Central memory CD8-positive, alpha-beta T cell (primary cell): ENCODE data around the gene MRPL41.
"Not testable (repeated sequence)": the region's sequence is repeated elsewhere in the genome, so short reads cannot be mapped to it uniquely, and the experiment has no call there.

Experiments
- ATAC-seq: fragments of 150-1000 bp; cut with Tn5 transposase; replicated peaks from 2 replicates; pipeline ENCODE4 v1.10.0; 2022; ENCODE audit warnings: mild to moderate bottlenecking, moderate FRiP score, moderate number of reproducible peaks; ENCODE audit not compliant: poor library complexity, severe bottlenecking; ENCODE audit errors: extremely low read depth
- DNase-seq, 2 donors: peaks; one replicate each; pipeline ENCODE4 v3.0.0; 2021; ENCODE audit warnings: low spot score in 2 of 2
- H3K27ac Mint-ChIP-seq: one replicate; pipeline ENCODE4 v1.8.0; 2022; ENCODE audit warnings: low read depth, mild to moderate bottlenecking, moderate library complexity, mixed read lengths
- H3K27me3 Mint-ChIP-seq: one replicate; pipeline ENCODE4 v1.8.0; 2022; ENCODE audit warnings: mixed read lengths
- H3K36me3 Mint-ChIP-seq: one replicate; pipeline ENCODE4 v1.8.0; 2022; ENCODE audit warnings: mild to moderate bottlenecking, moderate library complexity, mixed read lengths; ENCODE audit not compliant: insufficient read depth
- H3K4me1 Mint-ChIP-seq: one replicate; pipeline ENCODE4 v1.8.0; 2022; ENCODE audit warnings: mixed read lengths
- H3K4me3 Mint-ChIP-seq: one replicate; pipeline ENCODE4 v1.8.0; 2022; ENCODE audit warnings: mild to moderate bottlenecking, moderate library complexity, mixed read lengths
- H3K9me3 Mint-ChIP-seq: one replicate; pipeline ENCODE4 v1.8.0; 2022; ENCODE audit warnings: mixed read lengths

MRPL41 gene

GRCh38 chr9:137583347-137583746 lies 31.7 kb downstream of the MRPL41 start:
- peaks cover 6% of the 10 kb centered on the region for H3K4me1 Mint-ChIP-seq
- DNase-seq = no peak
- no peaks in the 10 kb centered on the region for H3K9me3 Mint-ChIP-seq
- no peak for ATAC-seq
- no peak overlapping the region for H3K4me3 Mint-ChIP-seq
- no peaks in the 10 kb centered on the region for H3K27me3 Mint-ChIP-seq
- no peak overlapping the region for H3K27ac Mint-ChIP-seq
- peaks cover 9% of the 10 kb centered on the region for H3K36me3 Mint-ChIP-seq

DNA sequence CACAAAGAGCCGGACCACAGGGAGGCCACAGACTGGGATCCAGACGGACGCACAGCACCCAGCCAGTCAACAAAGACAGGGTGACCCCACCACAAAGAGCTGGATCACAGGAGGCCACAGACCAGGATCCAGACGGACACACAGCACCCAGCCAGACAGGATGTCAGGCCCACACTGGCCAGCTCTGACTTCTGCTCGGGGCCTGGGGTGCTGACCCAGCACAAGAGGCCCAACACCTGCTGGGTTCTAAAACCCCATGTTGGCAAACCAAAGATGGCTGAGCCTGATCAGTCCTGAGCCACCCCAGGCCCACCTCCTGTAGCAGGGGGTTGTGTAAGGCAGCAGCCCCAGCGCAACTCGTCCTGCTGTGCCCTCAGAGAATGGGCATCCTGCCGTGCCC lies 32.3 kb downstream of the MRPL41 start:
- DNase-seq = no peak
- ATAC-seq = no peak
- H3K27ac Mint-ChIP-seq = no peak overlapping the region
- peaks cover 9% of the 10 kb centered on the region for H3K36me3 Mint-ChIP-seq
- H3K4me1 Mint-ChIP-seq = peaks cover 6% of the 10 kb centered on the region
- H3K27me3 Mint-ChIP-seq = no peaks in the 10 kb centered on the region
- H3K4me3 Mint-ChIP-seq = no peak overlapping the region
- H3K9me3 Mint-ChIP-seq = no peaks in the 10 kb centered on the region

DNA sequence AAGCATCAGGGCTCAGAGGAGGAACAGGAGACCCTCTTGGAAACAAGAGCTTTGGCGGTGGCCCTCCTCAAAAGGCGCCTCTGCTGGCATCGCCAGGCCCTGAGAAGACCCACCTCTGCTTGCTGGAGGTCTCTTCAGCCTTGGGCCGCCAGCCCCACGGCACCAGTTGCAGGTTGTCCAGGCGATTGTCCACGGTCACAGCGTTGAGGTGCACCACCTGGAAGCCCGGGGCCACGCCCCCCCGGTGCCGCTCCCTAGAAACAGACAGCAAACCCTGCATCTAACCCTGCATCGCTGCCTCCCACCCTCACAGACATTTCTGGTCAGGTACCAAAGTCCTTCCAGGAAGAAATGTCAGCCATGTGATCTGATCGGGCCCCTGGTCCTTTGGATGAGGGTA lies 35.2 kb downstream of the MRPL41 start:
- no peak for DNase-seq
- no peak for ATAC-seq
- Mint-ChIP-seq H3K27me3 (no peaks in the 10 kb centered on the region), H3K36me3 (peaks cover 20% of the 10 kb centered on the region), H3K27ac (no peak overlapping the region), H3K4me1 (peaks cover 11% of the 10 kb centered on the region), H3K9me3 (no peaks in the 10 kb centered on the region), H3K4me3 (no peak overlapping the region)

DNA sequence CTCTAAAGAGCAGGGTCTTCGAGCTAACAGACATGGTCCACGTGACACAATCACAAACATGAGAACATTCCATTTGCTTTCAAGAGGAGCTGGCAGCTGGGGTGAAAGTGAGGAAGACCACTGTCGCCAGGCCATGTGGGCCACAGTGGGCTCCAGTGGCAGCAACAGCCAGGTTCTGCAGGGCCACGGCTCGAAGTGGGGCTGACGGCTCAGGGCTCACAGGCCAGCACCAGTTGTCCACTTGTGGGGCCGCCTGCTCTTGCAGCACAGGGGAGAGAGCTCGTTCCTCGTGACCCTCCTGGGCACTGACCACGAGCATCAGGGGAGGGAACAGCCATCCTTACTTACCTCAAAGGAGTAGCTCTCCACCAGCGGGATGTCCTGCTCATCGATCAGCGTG lies 36.6 kb downstream of the MRPL41 start:
- ATAC-seq (no peak), DNase-seq (no peak)
- no peaks in the 10 kb centered on the region for H3K27me3 Mint-ChIP-seq
- H3K4me1 Mint-ChIP-seq = peaks cover 11% of the 10 kb centered on the region
- H3K4me3 Mint-ChIP-seq = peak overlapping the region; percentile 52
- H3K36me3 Mint-ChIP-seq = peaks cover 16% of the 10 kb centered on the region
- no peaks in the 10 kb centered on the region for H3K9me3 Mint-ChIP-seq
- H3K27ac Mint-ChIP-seq = peak overlapping the region; percentile 24

GRCh38 chr9:137588891-137589290 lies 37.2 kb downstream of the MRPL41 start:
- no peak overlapping the region for H3K27ac Mint-ChIP-seq
- no peak for ATAC-seq

DNA sequence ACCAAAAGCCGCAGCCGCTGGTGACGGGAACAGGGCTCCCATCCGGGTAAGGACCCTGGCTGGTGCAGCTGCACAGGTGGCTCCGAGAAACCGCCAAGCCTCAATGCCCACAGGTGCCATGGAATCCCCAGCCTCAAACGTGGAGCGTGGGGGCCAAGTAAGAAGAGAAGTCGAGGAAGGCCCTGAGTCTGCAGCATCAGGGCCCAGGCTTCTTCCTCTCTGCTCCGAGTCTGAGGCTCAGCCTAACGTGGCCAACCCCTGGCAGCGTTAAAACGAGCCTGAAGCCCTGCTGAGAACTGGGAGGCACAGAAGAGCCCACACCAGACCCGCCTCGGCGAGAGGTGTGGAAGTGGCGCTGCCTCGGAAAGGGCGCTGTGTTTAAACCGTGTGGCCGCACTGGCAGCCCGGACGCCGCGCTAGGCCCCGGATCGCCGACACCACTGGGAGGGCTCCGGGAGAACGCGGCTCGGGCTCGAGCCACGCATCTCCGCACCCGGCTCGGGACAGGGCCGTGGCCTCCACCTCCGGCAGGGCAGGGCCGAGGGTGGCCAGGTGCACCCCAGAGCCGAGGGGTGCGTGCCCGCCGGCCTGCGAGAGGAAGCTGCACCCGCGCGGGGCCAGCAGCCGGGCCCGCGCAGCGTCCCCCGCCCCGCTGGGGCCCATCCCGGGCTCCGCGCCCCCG lies 37.9 kb downstream of the MRPL41 start:
- DNase-seq (no peak), ATAC-seq (peak; percentile 9)
- no peaks in the 10 kb centered on the region for H3K27me3 Mint-ChIP-seq
- peaks cover 11% of the 10 kb centered on the region for H3K4me1 Mint-ChIP-seq
- peak overlapping the region; percentile 79 for H3K4me3 Mint-ChIP-seq
- H3K36me3 Mint-ChIP-seq = peaks cover 19% of the 10 kb centered on the region
- no peaks in the 10 kb centered on the region for H3K9me3 Mint-ChIP-seq
- H3K27ac Mint-ChIP-seq = peak overlapping the region; percentile 46

More at GRCh38 chr9:137588891-137589290, 37.2 kb downstream of the MRPL41 start:
- Mint-ChIP-seq H3K36me3 (peaks cover 19% of the 10 kb centered on the region), H3K4me1 (peaks cover 11% of the 10 kb centered on the region), H3K27me3 (no peaks in the 10 kb centered on the region), H3K4me3 (peak overlapping the region; percentile 79), H3K9me3 (no peaks in the 10 kb centered on the region)
- DNase-seq = no peak

DNA sequence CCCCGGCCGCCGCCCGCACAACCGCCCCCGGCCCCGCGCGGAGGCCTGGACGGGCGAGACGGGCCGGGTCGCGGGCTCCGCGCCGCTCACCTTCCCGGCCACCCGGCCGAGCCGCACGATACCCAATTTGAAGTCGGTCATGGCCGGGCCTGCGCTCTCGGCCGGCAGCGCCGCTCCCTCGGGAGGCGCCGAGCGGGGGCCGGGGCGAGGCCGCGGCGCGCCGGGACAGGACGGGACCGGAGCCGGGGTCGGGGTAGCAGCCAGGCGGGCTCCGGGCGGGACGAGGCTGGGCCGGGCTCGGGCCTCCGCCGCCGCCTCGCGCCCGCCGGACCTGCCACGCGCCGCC lies 38.4 kb downstream of the MRPL41 start:
- peak overlapping the region; percentile 94 for H3K4me3 Mint-ChIP-seq

DNA sequence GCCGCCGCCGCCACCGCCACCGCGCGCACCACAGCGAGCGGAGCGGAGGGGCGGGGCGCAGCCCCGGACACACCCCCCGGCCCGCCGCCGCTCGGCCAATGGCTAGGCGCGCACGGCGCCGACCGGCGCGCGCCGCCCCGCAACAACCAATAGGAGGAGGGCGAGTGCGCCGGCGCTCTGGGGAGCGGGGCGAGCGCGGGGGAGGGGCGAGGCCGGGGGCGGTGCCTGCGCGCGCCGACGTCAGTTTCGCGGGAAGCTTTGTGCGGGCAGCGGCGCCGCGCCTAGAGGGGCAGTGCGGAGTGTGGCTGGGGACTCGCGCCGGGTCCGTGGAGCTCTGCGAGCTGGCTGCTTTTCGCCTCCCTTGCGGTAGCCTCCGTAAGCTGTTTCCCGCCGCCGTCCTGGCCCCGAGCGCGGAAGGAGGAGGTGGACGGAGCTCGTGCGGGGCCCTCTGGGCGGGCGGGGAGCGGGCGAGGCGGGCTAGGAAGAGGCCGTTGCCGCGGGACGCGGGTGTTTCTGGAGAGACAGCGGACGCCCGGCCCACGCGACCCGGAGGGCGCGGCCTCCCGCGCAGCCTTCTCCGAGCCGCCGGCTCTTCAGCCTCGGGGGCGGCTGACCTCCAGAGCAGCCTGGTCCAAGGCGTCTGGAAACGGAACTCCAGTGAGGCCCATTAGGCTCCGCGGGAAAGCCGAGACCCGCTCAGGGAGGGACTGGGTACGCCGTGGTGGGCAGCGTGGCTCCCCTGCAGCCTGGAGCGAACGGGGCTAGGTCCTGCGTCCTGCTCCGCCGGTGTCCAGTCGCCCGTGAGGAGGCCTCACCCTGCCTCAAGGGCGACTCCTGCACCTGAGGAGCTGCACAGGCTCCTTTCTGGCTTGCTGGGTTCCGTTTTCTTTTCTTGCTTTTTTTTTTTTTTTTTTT lies 39.0 kb downstream of the MRPL41 start, which contains the start of gene ZMYND19:
Gene ZMYND19 (minus strand): TSS at position 44 of the 915 bp plus-strand sequence. CDS start 249 bp downstream, outside the sequence.
- DNase-seq (peak; percentile 83 to 88), ATAC-seq (peak; percentile 97)
- no peaks in the 10 kb centered on the region for H3K9me3 Mint-ChIP-seq
- H3K36me3 Mint-ChIP-seq = peaks cover 19% of the 10 kb centered on the region
- peak within 1 kb of the TSS; percentile 94 for H3K4me3 Mint-ChIP-seq
- H3K4me1 Mint-ChIP-seq = peaks cover 11% of the 10 kb centered on the region
- H3K27ac Mint-ChIP-seq = peak within 1 kb of the TSS; percentile 78
- no peaks in the 10 kb centered on the region for H3K27me3 Mint-ChIP-seq

More for the DNA sequence above, 38.4 kb downstream of the MRPL41 start:
- ATAC-seq (no peak), DNase-seq (no peak)
- peaks cover 19% of the 10 kb centered on the region for H3K36me3 Mint-ChIP-seq
- H3K9me3 Mint-ChIP-seq = no peaks in the 10 kb centered on the region
- H3K27ac Mint-ChIP-seq = no peak overlapping the region
- no peaks in the 10 kb centered on the region for H3K27me3 Mint-ChIP-seq
- peaks cover 11% of the 10 kb centered on the region for H3K4me1 Mint-ChIP-seq

GRCh38 chr9:137592767-137593166 lies 41.1 kb downstream of the MRPL41 start:
- ATAC-seq = no peak
- peaks cover 17% of the 10 kb centered on the region for H3K36me3 Mint-ChIP-seq
- H3K27me3 Mint-ChIP-seq = no peaks in the 10 kb centered on the region
- DNase-seq = no peak
- no peaks in the 10 kb centered on the region for H3K9me3 Mint-ChIP-seq
- peak overlapping the region; percentile 32 for H3K4me3 Mint-ChIP-seq
- no peak overlapping the region for H3K27ac Mint-ChIP-seq
- H3K4me1 Mint-ChIP-seq = peaks cover 11% of the 10 kb centered on the region

- peaks cover 14% of the 10 kb centered on the region for H3K36me3 Mint-ChIP-seq
- H3K4me1 Mint-ChIP-seq = peaks cover 8% of the 10 kb centered on the region
- H3K9me3 Mint-ChIP-seq = no peaks in the 10 kb centered on the region
- ATAC-seq (no peak), DNase-seq (no peak)
- H3K27me3 Mint-ChIP-seq = no peaks in the 10 kb centered on the region
- no peak overlapping the region for H3K27ac Mint-ChIP-seq
- H3K4me3 Mint-ChIP-seq = peak overlapping the region; percentile 32
These were observed 41.5 kb downstream of the MRPL41 start for GRCh38 chr9:137593176-137593575.

DNA sequence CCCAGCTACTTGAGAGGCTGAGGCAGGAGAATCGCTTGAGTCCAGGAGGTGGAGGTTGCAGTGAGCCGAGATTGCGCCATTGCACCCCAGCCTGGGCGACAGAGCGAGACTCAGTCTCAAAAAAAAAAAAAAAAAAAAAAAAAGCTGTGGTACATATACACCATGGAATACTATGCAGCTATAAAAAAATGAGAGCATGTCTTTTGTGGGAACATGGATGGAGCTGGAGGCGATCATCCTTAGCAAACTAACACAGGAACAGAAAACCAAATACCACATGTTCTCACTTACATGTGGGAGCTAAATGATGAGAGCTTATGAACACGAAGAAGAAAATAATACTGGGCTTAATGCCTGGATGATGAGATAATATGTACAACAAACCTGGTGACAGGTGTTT lies 44.9 kb downstream of the MRPL41 start:
- H3K36me3 Mint-ChIP-seq, H3K9me3 Mint-ChIP-seq, H3K4me3 Mint-ChIP-seq, H3K4me1 Mint-ChIP-seq, DNase-seq, H3K27ac Mint-ChIP-seq, ATAC-seq, H3K27me3 Mint-ChIP-seq: not testable (repeated sequence)

GRCh38 chr9:137598943-137599342 lies 47.3 kb downstream of the MRPL41 start:
- Mint-ChIP-seq H3K9me3 (no peaks in the 10 kb centered on the region), H3K4me3 (no peak overlapping the region), H3K36me3 (no peaks in the 10 kb centered on the region), H3K27ac (no peak overlapping the region), H3K4me1 (peaks cover 12% of the 10 kb centered on the region), H3K27me3 (no peaks in the 10 kb centered on the region)
- DNase-seq (no peak), ATAC-seq (no peak)
